ENCODE results near the gene EHMT1. TPM values are rescaled to one million over a fixed set of nuclear protein-coding genes. Genes with fewer than 3 reads are reported as not detected.

EHMT1 gene
- total and polyA plus RNA-seq, 9 of the 15 experiments (the other 6 are each of a cell fraction or from before 2014, with no cell fraction given) = 2.2 to 76.0 (median 36.4) TPM

DNA sequence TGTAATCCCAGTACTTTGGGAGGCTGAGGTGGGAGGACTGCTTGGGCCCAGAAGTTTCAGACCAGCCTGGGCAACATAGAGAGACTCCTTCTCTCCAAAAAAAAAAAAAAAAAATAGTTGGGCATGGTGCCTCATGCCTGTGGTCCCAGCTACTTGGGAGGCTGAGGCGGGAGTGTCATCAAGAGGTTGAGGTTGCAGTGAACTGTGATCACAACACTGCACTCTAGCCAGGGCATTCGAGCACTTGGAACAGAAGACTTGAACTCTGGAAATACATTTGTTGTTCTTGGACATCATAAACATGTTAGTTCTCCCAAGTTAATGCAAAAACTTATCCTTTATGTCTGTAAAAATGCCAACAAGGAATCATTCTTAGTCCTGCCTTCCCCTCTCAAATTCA is 29.6 kb downstream of the EHMT1 start (continued):
- TF ChIP-seq, protein P1, sequence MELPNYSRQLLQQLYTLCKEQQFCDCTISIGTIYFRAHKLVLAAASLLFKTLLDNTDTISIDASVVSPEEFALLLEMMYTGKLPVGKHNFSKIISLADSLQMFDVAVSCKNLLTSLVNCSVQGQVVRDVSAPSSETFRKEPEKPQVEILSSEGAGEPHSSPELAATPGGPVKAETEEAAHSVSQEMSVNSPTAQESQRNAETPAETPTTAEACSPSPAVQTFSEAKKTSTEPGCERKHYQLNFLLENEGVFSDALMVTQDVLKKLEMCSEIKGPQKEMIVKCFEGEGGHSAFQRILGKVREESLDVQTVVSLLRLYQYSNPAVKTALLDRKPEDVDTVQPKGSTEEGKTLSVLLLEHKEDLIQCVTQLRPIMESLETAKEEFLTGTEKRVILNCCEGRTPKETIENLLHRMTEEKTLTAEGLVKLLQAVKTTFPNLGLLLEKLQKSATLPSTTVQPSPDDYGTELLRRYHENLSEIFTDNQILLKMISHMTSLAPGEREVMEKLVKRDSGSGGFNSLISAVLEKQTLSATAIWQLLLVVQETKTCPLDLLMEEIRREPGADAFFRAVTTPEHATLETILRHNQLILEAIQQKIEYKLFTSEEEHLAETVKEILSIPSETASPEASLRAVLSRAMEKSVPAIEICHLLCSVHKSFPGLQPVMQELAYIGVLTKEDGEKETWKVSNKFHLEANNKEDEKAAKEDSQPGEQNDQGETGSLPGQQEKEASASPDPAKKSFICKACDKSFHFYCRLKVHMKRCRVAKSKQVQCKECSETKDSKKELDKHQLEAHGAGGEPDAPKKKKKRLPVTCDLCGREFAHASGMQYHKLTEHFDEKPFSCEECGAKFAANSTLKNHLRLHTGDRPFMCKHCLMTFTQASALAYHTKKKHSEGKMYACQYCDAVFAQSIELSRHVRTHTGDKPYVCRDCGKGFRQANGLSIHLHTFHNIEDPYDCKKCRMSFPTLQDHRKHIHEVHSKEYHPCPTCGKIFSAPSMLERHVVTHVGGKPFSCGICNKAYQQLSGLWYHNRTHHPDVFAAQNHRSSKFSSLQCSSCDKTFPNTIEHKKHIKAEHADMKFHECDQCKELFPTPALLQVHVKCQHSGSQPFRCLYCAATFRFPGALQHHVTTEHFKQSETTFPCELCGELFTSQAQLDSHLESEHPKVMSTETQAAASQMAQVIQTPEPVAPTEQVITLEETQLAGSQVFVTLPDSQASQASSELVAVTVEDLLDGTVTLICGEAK (IDR thresholded peaks at IDR 0.05) = no peak
- TF ChIP-seq, protein P1 (CRISPR knock-in tag; IDR thresholded peaks at IDR 0.05) = no peak
- no peak for TF ChIP-seq MXI1 (IDR thresholded peaks at IDR 0.05; ENCODE audit: low read depth, low read length)
